ENCODE results near the gene ARFGAP3. TPM values are rescaled to one million over a fixed set of nuclear protein-coding genes. Genes with fewer than 3 reads are reported as not detected.
A peak's percentile ranks its signal among the peaks of the same experiment; 100 is the strongest.
"Not testable (repeated sequence)": the region's sequence is repeated elsewhere in the genome, so short reads cannot be mapped to it uniquely, and the experiment has no call there.

Gene ARFGAP3
- total RNA-seq, 2 donors from 2014 or later: 21.2 to 39.8 TPM

DNA sequence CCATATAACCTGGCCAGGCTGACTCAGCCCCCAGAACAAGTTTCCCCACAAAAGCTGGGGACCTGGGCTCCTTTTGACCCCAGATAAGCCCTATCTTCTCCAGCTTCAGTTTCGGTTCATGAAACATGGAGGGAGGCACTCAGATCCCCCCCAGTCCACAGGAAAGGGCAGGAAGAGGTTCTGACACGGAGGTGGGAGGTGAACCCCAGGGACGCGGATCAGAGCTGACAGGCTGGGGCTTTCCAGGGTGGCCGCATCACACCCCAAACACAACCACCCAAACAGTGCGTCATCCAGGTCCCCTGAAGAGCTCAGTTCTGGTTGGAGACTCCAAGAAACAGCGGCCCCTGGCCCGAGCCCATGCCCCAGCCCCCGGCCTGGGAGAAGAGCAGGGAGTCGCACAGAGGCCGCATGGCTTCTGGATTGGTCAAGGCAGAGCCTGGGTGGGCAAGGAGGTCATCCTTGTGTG is 92.1 kb downstream of the ARFGAP3 start:
- DNase-seq (no peak), ATAC-seq (no peak)
- intact Hi-C loops (cut with DNase I): no loop called here

DNA sequence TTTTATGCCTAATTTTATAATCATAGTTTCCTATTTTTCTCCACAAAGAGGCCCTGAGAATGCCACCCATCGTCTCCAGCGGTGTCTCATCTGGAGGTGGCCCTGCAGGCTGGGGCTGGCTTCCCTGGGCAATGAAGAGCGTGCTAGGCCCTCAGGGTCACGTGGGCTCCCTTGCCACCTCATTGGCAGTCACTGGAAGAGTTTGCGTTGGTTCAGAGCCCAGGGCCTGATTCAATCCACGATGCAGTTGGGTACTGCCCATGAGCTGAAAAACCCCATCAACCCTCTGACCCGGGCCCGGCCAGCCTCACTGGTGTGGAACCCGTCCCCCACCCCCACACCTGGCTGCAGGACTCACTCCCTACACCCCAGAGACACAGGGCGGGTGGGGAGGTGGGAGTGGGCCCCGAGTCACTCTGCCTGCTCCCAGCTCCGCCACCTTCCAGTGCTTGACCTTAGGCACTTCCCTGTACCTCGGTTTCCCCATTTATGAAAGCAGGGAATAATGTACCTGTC is 93.0 kb downstream of the ARFGAP3 start:
- no peak for DNase-seq
- intact Hi-C loops (cut with DNase I): no loop called here
- no peak for ATAC-seq

DNA sequence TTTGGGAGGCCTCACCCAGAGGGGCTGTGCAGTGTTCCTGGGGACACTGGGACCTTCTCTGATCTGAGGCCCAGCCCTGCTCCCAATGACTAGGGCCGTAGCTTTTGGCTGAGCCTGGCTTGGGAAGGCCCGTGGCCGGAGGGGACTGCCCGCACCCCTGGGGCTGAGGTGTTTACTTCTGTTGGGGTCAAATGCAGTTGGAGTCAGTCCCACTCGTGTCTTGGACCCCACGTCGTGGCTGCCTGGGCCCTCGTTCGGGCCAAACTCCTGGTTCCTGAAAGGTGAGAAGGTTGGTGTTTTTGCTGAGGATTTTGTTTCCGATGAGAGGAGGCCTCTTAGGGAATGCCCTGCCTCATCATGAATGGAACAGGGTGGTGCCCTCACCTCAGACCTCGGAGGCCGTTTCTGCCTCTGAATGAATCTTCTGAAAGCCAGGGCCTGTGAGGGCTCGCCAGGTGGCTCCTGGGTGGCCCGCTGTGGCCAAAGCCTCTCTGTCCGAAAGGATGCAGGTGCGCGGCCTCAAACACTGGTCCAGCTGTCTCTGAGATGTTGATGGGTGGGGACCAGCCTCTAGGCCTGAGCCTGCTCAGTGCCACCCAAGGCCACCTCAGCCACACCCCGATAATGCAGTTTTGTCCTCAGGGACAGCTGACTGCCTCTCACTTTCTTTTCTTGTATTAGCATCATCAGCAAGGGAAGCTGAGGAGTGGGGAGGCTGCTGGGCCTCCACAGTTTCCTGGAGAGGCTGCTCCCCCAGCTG is 96.1 kb downstream of the ARFGAP3 start:
- ATAC-seq: no peak
- intact Hi-C loops (cut with DNase I): no loop called here
- no peak for DNase-seq

DNA sequence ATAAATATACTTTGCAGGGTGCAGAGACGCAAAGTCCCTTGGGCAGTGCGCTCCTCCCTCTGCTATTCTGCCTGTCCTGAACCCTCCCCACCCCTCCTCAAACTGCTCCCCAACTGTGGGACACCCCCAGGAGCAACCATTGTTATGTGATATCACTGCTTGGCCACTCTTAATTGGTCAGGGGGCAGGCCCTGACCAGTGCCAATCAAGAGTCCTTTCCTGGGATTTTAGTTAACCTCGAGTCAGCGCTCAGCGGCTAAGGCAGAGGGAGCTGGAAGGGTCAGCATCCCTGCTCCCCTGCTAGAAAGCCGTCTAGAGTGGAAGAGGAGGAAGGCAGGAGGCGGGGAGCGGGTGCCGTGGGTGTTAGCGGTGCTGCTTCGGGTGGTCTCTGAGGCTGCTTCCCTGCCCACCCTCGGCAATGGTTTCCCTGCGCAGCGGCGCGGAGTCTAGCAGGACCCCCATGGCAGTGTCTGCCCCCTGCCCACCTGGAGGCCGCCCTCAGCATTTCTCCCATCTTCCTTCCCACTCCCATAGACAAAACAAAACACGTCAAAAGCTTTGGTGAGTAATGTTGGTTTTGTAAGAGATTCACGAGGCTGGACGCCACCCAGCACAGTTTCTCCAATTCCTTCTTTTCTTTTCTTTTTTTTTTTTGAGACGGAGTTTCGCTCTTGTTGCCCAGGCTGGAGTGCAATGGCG is 98.0 kb downstream of the ARFGAP3 start:
- ATAC-seq (no peak), DNase-seq (no peak)
- intact Hi-C loops (cut with DNase I): no loop called here

DNA sequence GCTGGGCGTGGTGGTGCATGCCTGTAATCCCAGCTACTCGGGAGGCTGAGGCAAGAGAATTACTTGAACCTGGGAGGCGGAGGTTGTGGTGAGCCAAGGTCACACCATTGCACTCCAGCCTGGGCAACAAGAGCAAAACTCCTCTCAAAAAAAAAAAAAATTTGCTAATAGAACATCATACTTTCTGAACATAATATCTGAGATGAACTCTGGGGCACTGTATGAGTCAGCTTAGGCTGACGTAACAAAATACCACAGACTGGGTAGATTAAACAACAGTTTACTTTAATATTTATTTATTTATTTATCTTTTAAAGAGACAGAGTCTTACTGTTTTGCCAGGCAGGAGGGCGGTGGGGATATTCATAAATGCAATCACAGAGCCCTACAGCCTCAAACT is 101.5 kb downstream of the ARFGAP3 start:
- intact Hi-C loops (cut with DNase I); DNase-seq: not testable (repeated sequence)
- peak in 1 of 2 donors; percentile 46 for ATAC-seq

DNA sequence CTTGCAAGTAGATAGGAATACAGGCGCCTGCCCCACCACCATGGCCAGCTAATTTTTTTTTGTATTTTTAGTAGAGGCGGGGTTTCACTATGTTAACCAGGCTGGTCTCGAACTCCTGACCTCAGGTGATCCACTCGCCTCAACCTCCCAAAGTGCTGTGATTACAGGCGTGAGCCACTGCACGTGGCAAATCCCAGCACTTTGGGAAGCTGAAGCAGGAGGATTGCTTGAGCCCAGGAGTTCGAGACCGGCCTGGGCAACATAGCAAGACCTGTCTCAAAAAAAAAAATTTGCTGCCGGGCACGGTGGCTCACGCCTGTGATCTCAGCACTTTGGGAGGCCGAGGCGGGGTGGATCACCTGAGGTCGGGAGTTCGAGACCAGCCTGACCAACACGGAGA is 102.0 kb downstream of the ARFGAP3 start:
- intact Hi-C loops (cut with DNase I); ATAC-seq; DNase-seq: not testable (repeated sequence)

DNA sequence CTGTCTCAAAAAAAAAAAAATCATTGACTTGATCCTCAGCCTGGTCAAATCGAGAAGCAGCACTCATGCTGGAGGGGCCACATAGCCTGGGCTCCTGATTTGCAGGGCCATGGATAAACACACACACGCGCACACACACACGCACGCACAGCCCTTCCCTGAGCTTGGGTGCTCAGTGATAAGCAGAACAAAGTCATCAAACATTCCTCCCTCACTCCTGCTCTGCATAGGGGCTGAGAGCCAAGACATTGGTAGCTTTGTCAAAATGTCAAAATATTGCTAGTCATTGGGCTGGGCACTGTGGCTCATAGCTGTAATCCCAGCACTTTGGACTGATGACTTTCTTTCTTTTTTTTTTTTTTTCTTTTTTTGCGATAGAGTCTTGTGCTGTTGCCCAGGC is 102.4 kb downstream of the ARFGAP3 start:
- DNase-seq: no peak
- peak; percentile 33 to 45 for ATAC-seq
- intact Hi-C loops (cut with DNase I): no loop called here

DNA sequence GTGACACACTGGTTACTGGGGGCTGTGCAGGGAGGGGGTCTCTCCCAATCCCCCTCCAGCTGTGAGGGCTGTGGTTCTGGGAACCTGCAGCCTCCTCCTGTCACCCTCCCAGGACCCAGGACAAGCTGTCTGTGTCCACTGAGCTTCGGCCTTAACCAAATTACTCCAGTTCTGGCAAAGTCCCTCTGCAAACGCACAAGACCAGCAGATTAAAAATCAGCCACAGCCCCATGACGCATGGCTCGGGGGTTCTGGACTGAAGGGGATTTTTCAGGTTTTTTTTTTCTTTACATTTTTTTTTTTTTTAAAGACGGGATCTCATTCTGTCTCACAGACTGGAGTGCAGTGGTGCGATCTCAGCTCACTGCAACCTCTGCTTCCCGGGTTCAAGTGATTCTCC is 104.2 kb downstream of the ARFGAP3 start:
- ATAC-seq (peak in 1 of 2 donors; percentile 2), DNase-seq (no peak)
- intact Hi-C loops (cut with DNase I): no loop called here

DNA sequence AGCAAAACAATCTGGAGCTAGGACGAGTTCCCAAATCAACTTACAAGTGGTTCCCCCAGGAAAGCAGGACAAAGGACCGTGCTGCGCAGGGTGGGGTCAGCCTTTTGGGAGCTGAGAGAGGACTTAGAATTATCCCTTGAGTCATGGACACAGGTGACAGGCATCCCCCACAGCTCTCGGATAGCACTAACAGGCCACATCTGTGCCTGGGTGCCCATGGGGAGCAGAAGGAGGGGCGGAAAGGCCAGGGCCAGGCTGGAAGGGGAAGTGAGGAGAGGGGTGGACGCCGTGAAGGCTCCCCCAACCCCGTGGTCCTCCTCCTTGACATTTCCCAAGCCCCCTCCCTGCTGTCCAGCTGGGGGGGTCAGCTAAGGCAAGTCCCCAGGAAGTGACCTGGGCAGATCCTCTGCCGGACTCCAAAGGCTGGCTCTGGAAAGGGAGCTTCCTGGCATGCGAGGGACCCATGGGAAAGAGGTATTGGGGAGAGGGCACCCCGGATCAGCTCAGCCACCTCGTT is 104.8 kb downstream of the ARFGAP3 start:
- intact Hi-C loops (cut with DNase I): no loop called here
- DNase-seq (no peak), ATAC-seq (peak in 1 of 2 donors; percentile 36)

DNA sequence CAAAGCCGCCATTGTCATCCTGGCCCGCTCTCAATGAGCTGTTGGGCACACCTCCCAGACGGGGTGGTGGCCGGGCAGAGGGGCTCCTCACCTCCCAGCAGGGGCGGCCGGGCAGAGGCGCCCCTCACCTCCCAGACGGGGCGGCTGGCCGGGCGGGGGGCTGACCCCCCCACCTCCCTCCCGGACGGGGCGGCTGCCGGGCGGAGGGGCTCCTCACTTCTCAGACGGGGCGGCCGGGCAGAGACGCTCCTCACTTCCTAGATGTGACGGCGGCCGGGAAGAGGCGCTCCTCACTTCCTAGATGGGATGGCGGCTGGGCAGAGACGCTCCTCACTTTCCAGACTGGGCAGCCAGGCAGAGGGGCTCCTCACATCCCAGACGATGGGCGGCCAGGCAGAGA is 106.7 kb downstream of the ARFGAP3 start:
- ATAC-seq; intact Hi-C loops (cut with DNase I); DNase-seq: not testable (repeated sequence)

DNA sequence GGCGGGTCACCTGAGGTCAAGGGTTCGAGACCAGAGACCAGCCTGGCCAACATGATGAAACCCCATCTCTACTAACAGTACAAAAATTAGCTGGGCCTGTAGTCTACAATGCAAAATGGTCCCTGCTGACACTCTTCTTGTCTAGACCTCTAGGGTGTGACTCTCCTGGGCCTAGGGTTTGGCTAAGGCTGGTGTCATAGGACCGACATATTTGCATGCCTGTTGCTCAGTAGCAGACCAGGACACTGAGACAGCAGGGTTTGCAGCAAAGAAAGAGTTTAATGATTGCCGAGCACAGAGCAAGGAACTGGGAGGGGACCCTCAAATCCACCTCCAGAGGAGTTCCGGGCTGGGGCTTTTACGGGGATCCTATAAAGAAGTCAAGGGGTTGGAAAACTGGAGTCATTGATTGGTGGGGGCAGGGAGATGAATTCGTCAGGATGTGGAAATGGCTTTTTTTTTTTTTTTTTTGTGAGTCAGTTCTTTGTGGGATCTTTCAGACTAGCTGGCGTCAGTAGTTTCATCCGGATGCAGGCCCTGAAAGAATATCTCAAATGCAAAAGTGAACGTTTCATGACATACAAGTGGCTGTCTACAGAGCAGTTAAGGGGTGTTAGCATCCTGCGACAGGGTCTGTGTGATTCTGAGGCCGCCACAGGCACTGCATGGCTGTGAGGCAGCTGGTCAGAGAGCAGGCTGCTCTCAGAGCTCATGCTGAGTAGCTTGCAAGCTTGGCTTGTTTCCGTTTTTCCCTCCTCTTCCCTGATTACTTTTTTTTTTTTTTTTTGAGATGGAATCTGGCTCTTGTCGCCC is 109.2 kb downstream of the ARFGAP3 start:
- DNase-seq: no peak
- ATAC-seq: peak in 1 of 2 donors; percentile 7
- intact Hi-C loops (cut with DNase I): no loop called here

Other genes with a start within 250 kb of the ARFGAP3 start
- gene POLDIP3, start 242.4 kb downstream of the ARFGAP3 start, total RNA-seq: 10 to 100 TPM; 32.5 to 34.7 TPM
- gene ATP5MGL, start 216.7 kb downstream of the ARFGAP3 start, total RNA-seq: under 1 TPM; 0.42 to 0.77 TPM
- gene CYB5R3, start 207.9 kb downstream of the ARFGAP3 start, total RNA-seq: 100 to 1,000 TPM; 295 to 306 TPM
- gene A4GALT, start 136.4 kb downstream of the ARFGAP3 start, total RNA-seq: 100 to 1,000 TPM in 1 of 2 donors, 10 to 100 TPM in 1; 56.0 to 108 TPM
- 10 to 100 TPM; 55.8 to 62.9 TPM for gene PACSIN2, start 157.9 kb upstream of the ARFGAP3 start, total RNA-seq
- 1 to 10 TPM; 4.2 to 5.7 TPM for gene TTLL1, start 232.1 kb upstream of the ARFGAP3 start, total RNA-seq